Mesodermal cell (in vitro differentiated cells): ENCODE results near the gene PACSIN3.
"Not testable (repeated sequence)": the region's sequence is repeated elsewhere in the genome, so short reads cannot be mapped to it uniquely, and the experiment has no call there.

Experiments used
- H3K27ac ChIP-seq: 2 replicates; pipeline ENCODE4 v1.7.0; 2013; ENCODE audit warnings: mild to moderate bottlenecking, low read depth, low read length, moderate library complexity; ENCODE audit not compliant: severe bottlenecking
- H3K36me3 ChIP-seq: 2 replicates; pipeline ENCODE4 v1.7.1; 2013; ENCODE audit warnings: mild to moderate bottlenecking, low read length, moderate library complexity; ENCODE audit not compliant: control insufficient read depth, insufficient read depth
- H3K4me1 ChIP-seq: one replicate; pipeline ENCODE4 v1.7.1; 2013; ENCODE audit warnings: mild to moderate bottlenecking, low read length; ENCODE audit not compliant: insufficient read depth, control insufficient read depth, poor library complexity, severe bottlenecking
- H3K4me3 ChIP-seq: 2 replicates; pipeline ENCODE4 v1.7.0; 2013; ENCODE audit warnings: low read length, control low read depth, mild to moderate bottlenecking; ENCODE audit not compliant: insufficient read depth, poor library complexity, severe bottlenecking; ENCODE audit errors: extremely low read depth
- H3K9me3 ChIP-seq: 2 replicates; pipeline ENCODE4 v1.7.1; 2013; ENCODE audit warnings: mild to moderate bottlenecking, low read length, moderate library complexity; ENCODE audit not compliant: control insufficient read depth
- WGBS, 2 experiments: methylation state at CpG; one replicate each; pipeline ENCODE4 v1.1.5; 2013; ENCODE audit warnings: missing lambda C conversion rate in 2 of 2; ENCODE audit not compliant: insufficient coverage in 2 of 2; 5-methylcytosine and 5-hydroxymethylcytosine counted together

The PACSIN3 gene

GRCh38 chr11:47215366-47215910 is 29.2 kb upstream of the PACSIN3 start:
- H3K27ac ChIP-seq: peak overlapping the region; percentile 87
- peak overlapping the region; percentile 75 for H3K4me3 ChIP-seq
- H3K9me3 ChIP-seq: no peaks in the 10 kb centered on the region
- peaks cover 35% of the 10 kb centered on the region for H3K36me3 ChIP-seq
- H3K4me1 ChIP-seq: peaks cover 19% of the 10 kb centered on the region
- 9 to 14% methylated on average over 11 of the region's 15 CpGs for WGBS, 2 experiments

- Histone ChIP-seq H3K27ac (peak overlapping the region; percentile 36), H3K36me3 (peaks cover 21% of the 10 kb centered on the region), H3K4me3 (no peak overlapping the region), H3K9me3 (peaks cover 3% of the 10 kb centered on the region), H3K4me1 (peaks cover 13% of the 10 kb centered on the region)
- WGBS, 2 experiments: 84 to 90% methylated on average over 13 to 18 of the region's 20 CpGs
Measured at GRCh38 chr11:47213950-47214565, 27.8 kb upstream of the PACSIN3 start.

GRCh38 chr11:47212938-47213337 is 26.7 kb upstream of the PACSIN3 start:
- Histone ChIP-seq H3K27ac (no peak overlapping the region), H3K36me3 (peaks cover 10% of the 10 kb centered on the region), H3K4me1 (peaks cover 10% of the 10 kb centered on the region), H3K4me3 (no peak overlapping the region), H3K9me3 (peaks cover 3% of the 10 kb centered on the region)
- 98% methylated on average over 11 of the region's 12 CpGs for WGBS, 2 experiments

GRCh38 chr11:47208628-47209027 is 22.4 kb upstream of the PACSIN3 start:
- WGBS, 2 experiments: 98 to 100% methylated on average over 3 to 5 of the region's 5 CpGs
- Histone ChIP-seq H3K4me1 (peaks cover 13% of the 10 kb centered on the region), H3K27ac (no peak overlapping the region), H3K4me3 (no peak overlapping the region), H3K9me3 (peaks cover 3% of the 10 kb centered on the region), H3K36me3 (no peaks in the 10 kb centered on the region)

GRCh38 chr11:47208008-47208552 is 21.8 kb upstream of the PACSIN3 start:
- WGBS, 2 experiments: 95 to 97% methylated on average over 11 of the region's 13 CpGs
- not testable (repeated sequence) for H3K27ac ChIP-seq, H3K9me3 ChIP-seq, H3K36me3 ChIP-seq, H3K4me3 ChIP-seq
- peaks cover 13% of the 10 kb centered on the region for H3K4me1 ChIP-seq

- WGBS, 2 experiments: 91% methylated on average over 4 to 6 of the region's 6 CpGs
- H3K4me1 ChIP-seq: peaks cover 13% of the 10 kb centered on the region
- no peaks in the 10 kb centered on the region for H3K36me3 ChIP-seq
- no peak overlapping the region for H3K27ac ChIP-seq
- no peak overlapping the region for H3K4me3 ChIP-seq
- peaks cover 3% of the 10 kb centered on the region for H3K9me3 ChIP-seq
Measured at GRCh38 chr11:47207459-47207858, 21.2 kb upstream of the PACSIN3 start.

GRCh38 chr11:47206577-47206976 is 20.3 kb upstream of the PACSIN3 start:
- WGBS, 2 experiments: 90 to 100% methylated on average over 1 to 2 of the region's 5 CpGs

GRCh38 chr11:47204637-47204989 is 18.4 kb upstream of the PACSIN3 start:
- no CpG with 5 or more reads among the region's 2 CpGs for WGBS, 2 experiments
- Histone ChIP-seq H3K9me3 (no peaks in the 10 kb centered on the region), H3K36me3 (no peaks in the 10 kb centered on the region), H3K27ac (peak overlapping the region; percentile 13), H3K4me3 (no peak overlapping the region), H3K4me1 (peaks cover 13% of the 10 kb centered on the region)

More at GRCh38 chr11:47206577-47206976, 20.3 kb upstream of the PACSIN3 start:
- H3K27ac ChIP-seq, H3K4me3 ChIP-seq, H3K9me3 ChIP-seq, H3K36me3 ChIP-seq: not testable (repeated sequence)
- H3K4me1 ChIP-seq: peaks cover 13% of the 10 kb centered on the region

- Histone ChIP-seq H3K36me3 (no peaks in the 10 kb centered on the region), H3K9me3 (no peaks in the 10 kb centered on the region), H3K27ac (no peak overlapping the region), H3K4me1 (peaks cover 13% of the 10 kb centered on the region), H3K4me3 (no peak overlapping the region)
- WGBS, 2 experiments: 94 to 98% methylated on average over 4 to 5 of the region's 5 CpGs
Measured at GRCh38 chr11:47202576-47202975, 16.3 kb upstream of the PACSIN3 start.

- H3K4me1 ChIP-seq: peaks cover 13% of the 10 kb centered on the region
- WGBS, 2 experiments: 88 to 92% methylated on average over 4 of the region's 4 CpGs
Measured at GRCh38 chr11:47201015-47201414, 14.8 kb upstream of the PACSIN3 start.

GRCh38 chr11:47198161-47198560 is 11.9 kb upstream of the PACSIN3 start:
- not testable (repeated sequence) for H3K27ac ChIP-seq, H3K9me3 ChIP-seq, H3K36me3 ChIP-seq, H3K4me1 ChIP-seq, H3K4me3 ChIP-seq
- 88 to 90% methylated on average over 5 to 8 of the region's 9 CpGs for WGBS, 2 experiments

More at GRCh38 chr11:47201015-47201414, 14.8 kb upstream of the PACSIN3 start:
- no peak overlapping the region for H3K4me3 ChIP-seq
- no peaks in the 10 kb centered on the region for H3K9me3 ChIP-seq
- no peaks in the 10 kb centered on the region for H3K36me3 ChIP-seq
- H3K27ac ChIP-seq: no peak overlapping the region
